ENCODE results near the gene DGLUCY.
A peak's percentile ranks its signal among the peaks of the same experiment; 100 is the strongest.
"Not testable (repeated sequence)": the region's sequence is repeated elsewhere in the genome, so short reads cannot be mapped to it uniquely, and the experiment has no call there.

The DGLUCY gene

GRCh38 chr14:91200802-91201201 lies 86.9 kb downstream of the DGLUCY start:
- DNase-seq (ENCODE audit: insufficient read length, low spot score); FAIRE-seq: not testable (repeated sequence)

GRCh38 chr14:91202234-91202974 lies 88.5 kb downstream of the DGLUCY start:
- no peak for FAIRE-seq
- DNase-seq (ENCODE audit: insufficient read length, low spot score) = no peak

- no peak for FAIRE-seq
These were observed 90.8 kb downstream of the DGLUCY start for GRCh38 chr14:91204657-91205056.

GRCh38 chr14:91205459-91205858 lies 91.6 kb downstream of the DGLUCY start:
- DNase-seq (ENCODE audit: insufficient read length, low spot score) (no peak), FAIRE-seq (no peak)

More at GRCh38 chr14:91204657-91205056, 90.8 kb downstream of the DGLUCY start:
- DNase-seq (ENCODE audit: insufficient read length, low spot score) = no peak

GRCh38 chr14:91207008-91207407 lies 93.1 kb downstream of the DGLUCY start:
- FAIRE-seq (no peak), DNase-seq (ENCODE audit: insufficient read length, low spot score) (no peak)

- DNase-seq (ENCODE audit: insufficient read length, low spot score) (no peak), FAIRE-seq (no peak)
These were observed 97.1 kb downstream of the DGLUCY start for GRCh38 chr14:91211017-91211416.

- DNase-seq (ENCODE audit: insufficient read length, low spot score) (no peak), FAIRE-seq (no peak)
These were observed 100.4 kb downstream of the DGLUCY start for GRCh38 chr14:91214306-91214705.

GRCh38 chr14:91215381-91215780 lies 101.5 kb downstream of the DGLUCY start:
- FAIRE-seq = no peak
- DNase-seq (ENCODE audit: insufficient read length, low spot score) = no peak

- DNase-seq (ENCODE audit: insufficient read length, low spot score) = no peak
- FAIRE-seq = no peak
These were observed 102.9 kb downstream of the DGLUCY start for GRCh38 chr14:91216731-91217226.

GRCh38 chr14:91218014-91218413 lies 104.1 kb downstream of the DGLUCY start:
- no peak for FAIRE-seq
- no peak for DNase-seq (ENCODE audit: insufficient read length, low spot score)

GRCh38 chr14:91219517-91220389 lies 105.9 kb downstream of the DGLUCY start:
- no peak for DNase-seq (ENCODE audit: insufficient read length, low spot score)
- no peak for FAIRE-seq

GRCh38 chr14:91220581-91221000 lies 106.7 kb downstream of the DGLUCY start:
- DNase-seq (ENCODE audit: insufficient read length, low spot score) (no peak), FAIRE-seq (no peak)

- no peak for DNase-seq (ENCODE audit: insufficient read length, low spot score)
- peak; percentile 69 for FAIRE-seq
These were observed 107.4 kb downstream of the DGLUCY start for GRCh38 chr14:91221270-91221669.

- DNase-seq (ENCODE audit: insufficient read length, low spot score) = no peak
- FAIRE-seq = no peak
These were observed 109.3 kb downstream of the DGLUCY start for GRCh38 chr14:91223028-91223783.

GRCh38 chr14:91225025-91225424 lies 111.2 kb downstream of the DGLUCY start:
- DNase-seq (ENCODE audit: insufficient read length, low spot score) = no peak
- FAIRE-seq = no peak

GRCh38 chr14:91226360-91226759 lies 112.5 kb downstream of the DGLUCY start:
- not testable (repeated sequence) for DNase-seq (ENCODE audit: insufficient read length, low spot score); FAIRE-seq

- no peak for DNase-seq (ENCODE audit: insufficient read length, low spot score)
- FAIRE-seq = no peak
These were observed 113.3 kb downstream of the DGLUCY start for GRCh38 chr14:91227183-91227628.

- DNase-seq (ENCODE audit: insufficient read length, low spot score) (no peak), FAIRE-seq (peak; percentile 49)
These were observed 114.5 kb downstream of the DGLUCY start for GRCh38 chr14:91228112-91229004.

GRCh38 chr14:91229005-91229382 lies 115.1 kb downstream of the DGLUCY start:
- DNase-seq (ENCODE audit: insufficient read length, low spot score) = no peak
- no peak for FAIRE-seq

GRCh38 chr14:91229743-91230200 lies 115.9 kb downstream of the DGLUCY start:
- no peak for DNase-seq (ENCODE audit: insufficient read length, low spot score)

More at GRCh38 chr14:91229743-91230200, 115.9 kb downstream of the DGLUCY start:
- no peak for FAIRE-seq
